ENCODE results near the gene PDGFA. TPM values are rescaled to one million over a fixed set of nuclear protein-coding genes. Genes with fewer than 3 reads are reported as not detected.

Gene PDGFA
- total and polyA plus RNA-seq, 9 donors, result 3.7 to 35.5 (median 8.7) TPM

DNA sequence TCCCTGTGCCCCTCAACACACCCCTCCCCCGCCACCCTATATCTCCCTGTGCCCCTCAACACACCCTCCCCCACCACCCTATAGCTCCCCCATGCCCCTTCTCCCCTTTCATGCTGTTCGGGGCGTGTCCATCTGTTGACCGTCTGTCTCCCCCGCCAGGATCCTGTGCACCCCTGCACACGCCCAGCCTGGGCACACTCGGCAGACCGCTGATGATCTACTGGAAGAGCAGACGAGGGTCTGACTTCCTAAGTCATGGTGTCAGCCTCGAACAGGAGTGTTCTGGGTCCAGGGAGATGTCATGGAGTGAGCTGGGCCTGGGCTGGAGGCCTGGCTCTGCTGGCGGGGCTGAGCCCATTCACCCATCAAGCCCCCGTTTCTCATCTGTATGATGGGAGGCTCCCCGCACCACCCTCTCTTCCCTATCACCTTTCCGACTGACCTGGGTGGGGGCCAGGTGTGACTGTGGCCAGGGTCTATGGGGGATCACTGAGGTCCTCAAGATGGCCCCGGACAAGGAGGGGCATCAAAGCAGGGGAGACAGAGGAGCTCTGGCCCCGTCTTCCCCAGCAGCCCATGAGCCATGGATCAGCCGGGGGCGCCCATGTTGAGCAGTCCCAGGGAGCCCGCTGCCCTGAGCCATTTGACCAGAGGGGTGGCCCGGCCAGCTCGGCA lies 48.3 kb downstream of the PDGFA start:
- Histone ChIP-seq H3K36me3 (no peaks in the 10 kb centered on the region), H3K4me3 (no peak overlapping the region), H3K27ac (peak overlapping the region; percentile 27 to 60), H3K27me3 (no peaks in the 10 kb centered on the region), H3K4me1 (ENCODE audit: insufficient read depth) (peaks cover 8% of the 10 kb centered on the region), H3K9me3 (no peaks in the 10 kb centered on the region)
- intact Hi-C loops (cut with DNase I), result no loop called here
- peak in 2 of 5 donors; percentile 15 to 38 for DNase-seq
- TF ChIP-seq, protein P1, sequence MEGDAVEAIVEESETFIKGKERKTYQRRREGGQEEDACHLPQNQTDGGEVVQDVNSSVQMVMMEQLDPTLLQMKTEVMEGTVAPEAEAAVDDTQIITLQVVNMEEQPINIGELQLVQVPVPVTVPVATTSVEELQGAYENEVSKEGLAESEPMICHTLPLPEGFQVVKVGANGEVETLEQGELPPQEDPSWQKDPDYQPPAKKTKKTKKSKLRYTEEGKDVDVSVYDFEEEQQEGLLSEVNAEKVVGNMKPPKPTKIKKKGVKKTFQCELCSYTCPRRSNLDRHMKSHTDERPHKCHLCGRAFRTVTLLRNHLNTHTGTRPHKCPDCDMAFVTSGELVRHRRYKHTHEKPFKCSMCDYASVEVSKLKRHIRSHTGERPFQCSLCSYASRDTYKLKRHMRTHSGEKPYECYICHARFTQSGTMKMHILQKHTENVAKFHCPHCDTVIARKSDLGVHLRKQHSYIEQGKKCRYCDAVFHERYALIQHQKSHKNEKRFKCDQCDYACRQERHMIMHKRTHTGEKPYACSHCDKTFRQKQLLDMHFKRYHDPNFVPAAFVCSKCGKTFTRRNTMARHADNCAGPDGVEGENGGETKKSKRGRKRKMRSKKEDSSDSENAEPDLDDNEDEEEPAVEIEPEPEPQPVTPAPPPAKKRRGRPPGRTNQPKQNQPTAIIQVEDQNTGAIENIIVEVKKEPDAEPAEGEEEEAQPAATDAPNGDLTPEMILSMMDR (IDR thresholded peaks at IDR 0.05), result no peak
- TF ChIP-seq EP300 (IDR thresholded peaks at IDR 0.05), result no peak
- no peak for TF ChIP-seq POLR2A (IDR thresholded peaks at IDR 0.05)
- WGBS, 3 donors, result 65 to 73% (median 72%) methylated on average over 19 to 20 of the region's 21 CpGs

DNA sequence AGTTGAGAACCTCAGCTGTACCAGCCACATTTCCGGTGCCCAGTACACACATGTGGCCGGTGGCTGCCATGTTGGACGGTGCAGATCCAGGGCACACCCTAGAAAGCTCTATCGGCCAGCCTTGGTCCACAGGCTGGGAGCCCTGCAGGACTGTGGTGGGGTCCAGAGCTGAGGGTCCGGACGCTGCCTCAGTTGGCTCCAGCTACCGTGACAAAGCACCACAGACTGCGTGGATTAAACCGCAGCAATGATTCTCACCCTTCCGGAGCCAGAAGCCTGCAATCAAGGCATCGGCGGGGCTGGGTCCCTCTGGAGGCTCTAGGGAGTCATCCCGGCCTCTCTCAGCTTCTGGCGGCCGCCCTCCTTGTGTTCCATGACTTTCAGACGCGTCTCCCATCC lies 50.1 kb downstream of the PDGFA start:
- Histone ChIP-seq H3K27me3 (no peaks in the 10 kb centered on the region), H3K9me3 (no peaks in the 10 kb centered on the region), H3K4me3 (no peak overlapping the region), H3K27ac (no peak overlapping the region), H3K4me1 (ENCODE audit: insufficient read depth) (peaks cover 17% of the 10 kb centered on the region), H3K36me3 (no peaks in the 10 kb centered on the region)
- DNase-seq, result peak in 3 of 5 donors; percentile 14 to 23 (median 14)
- 93 to 94% (median 94%) methylated on average over 17 of the region's 17 CpGs for WGBS, 3 donors
- intact Hi-C loops (cut with DNase I), result no loop called here
- TF ChIP-seq, protein P1 (IDR thresholded peaks at IDR 0.05), result no peak
- TF ChIP-seq EP300 (IDR thresholded peaks at IDR 0.05), result no peak
- no peak for TF ChIP-seq POLR2A (IDR thresholded peaks at IDR 0.05)

DNA sequence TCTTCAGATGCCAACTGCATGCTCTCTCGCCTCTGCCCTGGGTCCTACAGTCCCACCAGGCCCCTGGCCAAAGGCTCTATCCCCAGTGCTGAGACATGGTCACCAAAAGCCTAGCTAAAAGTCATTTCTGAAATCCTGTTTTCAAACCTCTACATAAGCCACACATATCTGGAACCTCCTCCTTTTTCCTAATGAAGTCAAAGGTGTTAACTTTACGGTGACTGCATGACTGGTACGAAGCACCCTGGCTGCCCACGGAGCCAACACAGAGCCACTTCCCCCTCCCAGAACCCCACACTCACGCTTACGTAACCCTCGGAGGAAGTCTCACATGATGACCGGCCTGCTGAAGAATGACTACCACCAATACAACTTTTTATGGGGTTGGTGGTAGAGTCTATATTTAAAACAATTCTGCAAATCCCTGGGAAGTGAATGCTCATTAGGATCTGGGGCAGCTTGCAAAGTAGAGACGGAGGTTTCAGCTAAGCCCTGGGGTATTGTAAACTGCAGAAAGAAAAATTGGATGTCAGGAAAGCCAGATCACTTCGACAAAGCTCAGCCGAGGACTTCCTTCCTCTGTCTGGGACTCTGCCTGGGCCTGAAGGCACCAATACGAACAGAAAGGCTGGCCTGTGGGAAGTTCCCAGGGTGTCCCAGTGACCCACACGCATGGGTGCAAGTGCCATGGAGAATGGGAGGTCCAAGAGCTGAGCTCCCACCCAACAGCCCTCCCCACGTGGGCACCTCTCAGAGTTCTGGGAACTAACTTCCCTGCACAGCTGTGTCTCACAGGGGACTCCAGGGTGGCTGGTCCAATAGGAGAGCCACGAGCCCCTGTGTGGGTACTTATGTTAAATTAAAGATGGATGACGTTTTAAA lies 50.7 kb downstream of the PDGFA start:
- WGBS, 3 donors, result 75 to 91% (median 84%) methylated on average over 15 to 16 of the region's 16 CpGs
- Histone ChIP-seq H3K4me3 (no peak overlapping the region), H3K4me1 (ENCODE audit: insufficient read depth) (peaks cover 19% of the 10 kb centered on the region), H3K36me3 (no peaks in the 10 kb centered on the region), H3K9me3 (no peaks in the 10 kb centered on the region), H3K27me3 (no peaks in the 10 kb centered on the region), H3K27ac (no peak overlapping the region)
- DNase-seq, result peak in 4 of 5 donors; percentile 8 to 21 (median 9)
- TF ChIP-seq POLR2A (IDR thresholded peaks at IDR 0.05) (no peak), EP300 (IDR thresholded peaks at IDR 0.05) (no peak)
- TF ChIP-seq, protein P1 (IDR thresholded peaks at IDR 0.05), result no peak
- intact Hi-C loops (cut with DNase I), result no loop called here

DNA sequence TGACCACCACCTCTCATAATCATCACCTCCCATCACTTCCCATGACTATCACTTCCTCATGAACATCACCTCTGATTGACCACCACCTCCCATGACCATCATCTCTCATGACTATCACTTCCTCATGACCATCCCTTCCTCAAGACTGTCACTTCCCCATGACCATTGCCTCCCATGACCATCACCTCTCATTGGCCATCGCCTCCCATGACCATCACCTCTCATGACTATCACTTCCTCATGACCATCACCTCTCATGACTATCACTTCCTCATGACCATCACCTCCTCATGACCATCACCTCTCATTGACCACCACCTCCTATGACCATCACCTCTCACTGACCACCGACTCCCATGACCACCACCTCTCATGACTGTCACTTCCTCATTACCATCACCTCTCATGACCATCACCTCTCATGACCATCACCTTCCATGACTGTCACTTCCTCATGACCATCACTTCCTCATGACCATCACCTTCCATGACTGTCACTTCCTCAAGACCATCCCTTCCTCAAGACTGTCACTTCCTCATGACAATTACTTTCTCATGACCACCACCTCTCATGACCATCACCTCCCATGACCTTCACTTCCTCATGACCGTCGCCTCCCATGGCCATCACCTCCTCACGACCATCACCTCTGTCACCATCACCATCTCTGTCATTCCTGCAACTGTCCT lies 51.6 kb downstream of the PDGFA start:
- H3K4me1 ChIP-seq (ENCODE audit: insufficient read depth), result peaks cover 19% of the 10 kb centered on the region
- no peak overlapping the region for H3K27ac ChIP-seq
- intact Hi-C loops (cut with DNase I), result no loop called here
- H3K27me3 ChIP-seq, result no peaks in the 10 kb centered on the region
- H3K4me3 ChIP-seq, result no peak overlapping the region
- TF ChIP-seq EP300 (IDR thresholded peaks at IDR 0.05) (no peak), POLR2A (IDR thresholded peaks at IDR 0.05) (no peak)
- TF ChIP-seq, protein P1 (IDR thresholded peaks at IDR 0.05), result no peak
- H3K9me3 ChIP-seq, result no peaks in the 10 kb centered on the region
- 89 to 92% (median 91%) methylated on average over 5 of the region's 5 CpGs for WGBS, 3 donors
- peak in 1 of 5 donors; percentile 2 for DNase-seq
- H3K36me3 ChIP-seq, result no peaks in the 10 kb centered on the region

Measured in ovary (tissue), 9 donors.